Naive thymus-derived CD4-positive, alpha-beta T cell (primary cell): ENCODE data around the gene ATF6. TPM values are rescaled to one million over a fixed set of nuclear protein-coding genes. Genes with fewer than 3 reads are reported as not detected.
"Not testable (repeated sequence)": the region's sequence is repeated elsewhere in the genome, so short reads cannot be mapped to it uniquely, and the experiment has no call there.

Experiments used
- ATAC-seq: fragments of 150-1000 bp; cut with Tn5 transposase; 2 replicates; pipeline ENCODE4 v1.10.0; 2021; ENCODE audit warnings: mild to moderate bottlenecking, moderate library complexity
- CTCF ChIA-PET: fragments of 350-600 bp; sonication (Branson Sonifier 250); formaldehyde crosslinking; loops from one replicate; lab custom pipeline; 2021; ENCODE audit warnings: antibody characterized with exemption; lab: Charles Lee
- POLR2A ChIA-PET: fragments of 350-600 bp; sonication (Branson Sonifier 250); formaldehyde crosslinking; loops from one replicate; lab custom pipeline; 2021; ENCODE audit warnings: antibody characterized with exemption, inconsistent platforms; lab: Charles Lee
- DNase-seq, 9 donors: peaks; one replicate each; pipeline versions ENCODE4 v3.0.0 to v3.0.0-alpha.2; 2020 to 2022; ENCODE audit warnings: mixed read lengths in 1 of 9
- H3K27ac ChIP-seq: one replicate; pipeline ENCODE4 v1.7.0; 2013; ENCODE audit warnings: mild to moderate bottlenecking, low read depth, low read length, moderate library complexity
- H3K27me3 ChIP-seq, 2 donors: one replicate each; pipeline ENCODE4 v1.7.0; 2013; ENCODE audit warnings: low read length in 2 of 2, mild to moderate bottlenecking in 2 of 2, moderate library complexity in 2 of 2; ENCODE audit not compliant: control insufficient read depth in 2 of 2, insufficient read depth in 2 of 2
- H3K36me3 ChIP-seq, 3 experiments: 1 replicate in 2 of 3; 2 replicates in 1 of 3; pipeline ENCODE4 v1.7.0; 2013; ENCODE audit warnings: low read length in 3 of 3, mild to moderate bottlenecking in 3 of 3, moderate library complexity in 1 of 3; ENCODE audit not compliant: insufficient read depth in 3 of 3, control insufficient read depth in 2 of 3
- H3K4me1 ChIP-seq, 2 donors: one replicate each; pipeline ENCODE4 v1.7.0; 2013; ENCODE audit warnings: low read length in 2 of 2, mild to moderate bottlenecking in 2 of 2, moderate library complexity in 1 of 2; ENCODE audit not compliant: control insufficient read depth in 2 of 2, insufficient read depth in 2 of 2
- H3K4me3 ChIP-seq: 2 replicates; pipeline ENCODE4 v1.7.0; 2013; ENCODE audit warnings: mild to moderate bottlenecking, low read length
- H3K9me3 ChIP-seq, 3 experiments: 1 replicate in 2 of 3; 2 replicates in 1 of 3; pipeline ENCODE4 v1.7.0; 2013; ENCODE audit warnings: low read length in 3 of 3; ENCODE audit not compliant: control insufficient read depth in 2 of 3
- H3K27ac Mint-ChIP-seq, 9 donors: one replicate each; pipeline ENCODE4 v1.8.0; 2020 to 2022; ENCODE audit warnings: mixed read lengths in 9 of 9, mild to moderate bottlenecking in 8 of 9, moderate library complexity in 5 of 9, inconsistent platforms in 2 of 9
- H3K27me3 Mint-ChIP-seq, 5 donors: one replicate each; pipeline ENCODE4 v1.8.0; 2021 to 2022; ENCODE audit warnings: mixed read lengths in 5 of 5, mild to moderate bottlenecking in 1 of 5
- H3K36me3 Mint-ChIP-seq, 5 donors: one replicate each; pipeline ENCODE4 v1.8.0; 2020 to 2022; ENCODE audit warnings: mixed read lengths in 5 of 5, mild to moderate bottlenecking in 3 of 5, inconsistent platforms in 1 of 5
- H3K4me1 Mint-ChIP-seq, 7 donors: one replicate each; pipeline ENCODE4 v1.8.0; 2020 to 2022; ENCODE audit warnings: mixed read lengths in 7 of 7, mild to moderate bottlenecking in 3 of 7, inconsistent platforms in 1 of 7
- H3K4me3 Mint-ChIP-seq, 10 donors: one replicate each; pipeline ENCODE4 v1.8.0; 2020 to 2022; ENCODE audit warnings: mild to moderate bottlenecking in 10 of 10, mixed read lengths in 10 of 10, moderate library complexity in 6 of 10, inconsistent platforms in 2 of 10
- H3K9me3 Mint-ChIP-seq, 11 donors: one replicate each; pipeline ENCODE4 v1.8.0; 2020 to 2022; ENCODE audit warnings: mixed read lengths in 11 of 11, mild to moderate bottlenecking in 4 of 11, inconsistent platforms in 1 of 11, moderate library complexity in 1 of 11
- intact Hi-C, 2 donors: fragments of 100-400 bp; cut with micrococcal nuclease; formaldehyde crosslinking; loops; one replicate each; pipeline ENCODE4 v1.15.1; 2023
- polyA plus RNA-seq, 2 donors: library from polyadenylated mRNA; unstranded; fragments of 300-500 nt; fragmentation: Illumina TruSeq; gene quantifications; one replicate each; pipeline ENCODE4 v1.2.3, GENCODE V29; 2021
- total RNA-seq, 6 experiments: library from RNA in 5 of 6; stranded (reverse) in 5 of 6; gene quantifications; 1 replicate in 5 of 6; 2 replicates in 1 of 6; pipeline ENCODE4 v1.2.3 and lab custom pipeline; 2021 to 2026

Gene ATF6
- total and polyA plus RNA-seq, 7 experiments from 2014 or later: 17.9 to 27.5 (median 22.5) TPM

GRCh38 chr1:161825831-161826230, 59.7 kb downstream of the ATF6 start:
- H3K9me3 Mint-ChIP-seq: peaks cover 0 to 6% (median 0%) of the 10 kb centered on the region in 11 donors
- ChIA-PET POLR2A (no interaction called here), CTCF (no interaction called here)
- H3K36me3 Mint-ChIP-seq: peaks cover 17 to 73% (median 70%) of the 10 kb centered on the region in 5 donors
- Histone ChIP-seq H3K27me3 (no peaks in the 10 kb centered on the region), H3K9me3 (no peaks in the 10 kb centered on the region), H3K4me1 (no peaks in the 10 kb centered on the region), H3K36me3 (peaks cover 5 to 33% (median 10%) of the 10 kb centered on the region in 3 experiments), H3K27ac (no peak overlapping the region), H3K4me3 (no peak overlapping the region)
- intact Hi-C loops: no loop called here
- peaks cover 0 to 11% (median 6%) of the 10 kb centered on the region in 7 donors for H3K4me1 Mint-ChIP-seq
- ATAC-seq (no peak), DNase-seq (no peak)
- H3K27me3 Mint-ChIP-seq: no peaks in the 10 kb centered on the region
- no peak overlapping the region for H3K4me3 Mint-ChIP-seq
- no peak overlapping the region for H3K27ac Mint-ChIP-seq

- H3K36me3 Mint-ChIP-seq: peaks cover 17 to 67% (median 64%) of the 10 kb centered on the region in 5 donors
- ATAC-seq: no peak
Observed at GRCh38 chr1:161826478-161826877, 60.4 kb downstream of the ATF6 start.

GRCh38 chr1:161827786-161828185, 61.7 kb downstream of the ATF6 start:
- Mint-ChIP-seq H3K9me3 (peaks cover 0 to 6% (median 0%) of the 10 kb centered on the region in 11 donors), H3K4me1 (peaks cover 4 to 28% (median 7%) of the 10 kb centered on the region in 7 donors), H3K27ac (no peak overlapping the region), H3K36me3 (peaks cover 10 to 61% (median 54%) of the 10 kb centered on the region in 5 donors), H3K4me3 (no peak overlapping the region), H3K27me3 (no peaks in the 10 kb centered on the region)
- no peak for ATAC-seq
- CTCF ChIA-PET: interaction anchor here (0.7 kb wide), 1 partner anchor 229 kb away, joined by 3 read pairs; no protein-coding TSS in a partner anchor
- intact Hi-C loops: no loop called here
- H3K36me3 ChIP-seq: peaks cover 0 to 21% (median 0%) of the 10 kb centered on the region in 3 experiments
- H3K4me3 ChIP-seq: no peak overlapping the region
- H3K4me1 ChIP-seq: no peaks in the 10 kb centered on the region
- POLR2A ChIA-PET: no interaction called here
- no peaks in the 10 kb centered on the region for H3K27me3 ChIP-seq
- no peak overlapping the region for H3K27ac ChIP-seq
- H3K9me3 ChIP-seq: no peaks in the 10 kb centered on the region
- DNase-seq: no peak

More at GRCh38 chr1:161826478-161826877, 60.4 kb downstream of the ATF6 start:
- Mint-ChIP-seq H3K4me1 (peaks cover 0 to 17% (median 7%) of the 10 kb centered on the region in 7 donors), H3K27ac (peak overlapping the region in 2 of 9 donors; percentile 22 to 51), H3K4me3 (no peak overlapping the region), H3K27me3 (no peaks in the 10 kb centered on the region), H3K9me3 (peaks cover 0 to 6% (median 0%) of the 10 kb centered on the region in 11 donors)
- ChIA-PET POLR2A (no interaction called here), CTCF (interaction anchor here (0.6 kb wide), 1 partner anchor 42 kb away, joined by 4 read pairs; no protein-coding TSS in a partner anchor)
- H3K4me3 ChIP-seq: no peak overlapping the region
- peaks cover 3 to 27% (median 7%) of the 10 kb centered on the region in 3 experiments for H3K36me3 ChIP-seq
- H3K9me3 ChIP-seq: no peaks in the 10 kb centered on the region
- no peak for DNase-seq
- no peak overlapping the region for H3K27ac ChIP-seq
- no peaks in the 10 kb centered on the region for H3K4me1 ChIP-seq
- intact Hi-C loops: no loop called here
- no peaks in the 10 kb centered on the region for H3K27me3 ChIP-seq

- H3K4me1 Mint-ChIP-seq: peaks cover 0 to 25% (median 4%) of the 10 kb centered on the region in 7 donors
- peaks cover 4 to 52% (median 39%) of the 10 kb centered on the region in 5 donors for H3K36me3 Mint-ChIP-seq
- H3K4me1 ChIP-seq, ATAC-seq, POLR2A ChIA-PET, CTCF ChIA-PET, H3K27me3 Mint-ChIP-seq, H3K27ac ChIP-seq, H3K36me3 ChIP-seq, intact Hi-C loops, H3K9me3 ChIP-seq, H3K4me3 ChIP-seq, H3K27me3 ChIP-seq: not testable (repeated sequence)
- H3K9me3 Mint-ChIP-seq: peaks cover 0 to 11% (median 3%) of the 10 kb centered on the region in 11 donors
- peak overlapping the region in 3 of 10 donors; percentile 27 to 61 (median 28) for H3K4me3 Mint-ChIP-seq
- H3K27ac Mint-ChIP-seq: peak overlapping the region in 2 of 9 donors; percentile 17 to 30
- DNase-seq: peak in 6 of 9 donors; percentile 2 to 34 (median 14)
Observed at GRCh38 chr1:161832299-161832907, 66.3 kb downstream of the ATF6 start.

- peaks cover 0 to 6% (median 0%) of the 10 kb centered on the region in 11 donors for H3K9me3 Mint-ChIP-seq
- DNase-seq: no peak
- Histone ChIP-seq H3K9me3 (no peaks in the 10 kb centered on the region), H3K4me3 (no peak overlapping the region), H3K4me1 (no peaks in the 10 kb centered on the region), H3K36me3 (peaks cover 0 to 16% (median 0%) of the 10 kb centered on the region in 3 experiments), H3K27ac (no peak overlapping the region), H3K27me3 (no peaks in the 10 kb centered on the region)
- peaks cover 4 to 47% (median 39%) of the 10 kb centered on the region in 5 donors for H3K36me3 Mint-ChIP-seq
- peaks cover 0 to 24% (median 8%) of the 10 kb centered on the region in 7 donors for H3K4me1 Mint-ChIP-seq
- ChIA-PET POLR2A (interaction anchor here (0.6 kb wide), 1 partner anchor 64 kb away, joined by 3 read pairs; no protein-coding TSS in a partner anchor), CTCF (no interaction called here)
- intact Hi-C loops: no loop called here
- H3K4me3 Mint-ChIP-seq: no peak overlapping the region
- no peaks in the 10 kb centered on the region for H3K27me3 Mint-ChIP-seq
- no peak overlapping the region for H3K27ac Mint-ChIP-seq
- ATAC-seq: no peak
Observed at GRCh38 chr1:161834967-161835550, 68.9 kb downstream of the ATF6 start.

GRCh38 chr1:161836018-161836417, 69.9 kb downstream of the ATF6 start:
- H3K4me3 ChIP-seq: no peak overlapping the region
- CTCF ChIA-PET: no interaction called here

More at GRCh38 chr1:161836018-161836417, 69.9 kb downstream of the ATF6 start:
- no peaks in the 10 kb centered on the region for H3K27me3 Mint-ChIP-seq
- DNase-seq (no peak), ATAC-seq (no peak)
- POLR2A ChIA-PET: no interaction called here
- Histone ChIP-seq H3K9me3 (no peaks in the 10 kb centered on the region), H3K36me3 (peaks cover 0 to 16% (median 0%) of the 10 kb centered on the region in 3 experiments), H3K4me1 (no peaks in the 10 kb centered on the region), H3K27ac (no peak overlapping the region), H3K27me3 (no peaks in the 10 kb centered on the region)
- H3K4me1 Mint-ChIP-seq: peaks cover 0 to 21% (median 8%) of the 10 kb centered on the region in 7 donors
- no peak overlapping the region for H3K4me3 Mint-ChIP-seq
- no peak overlapping the region for H3K27ac Mint-ChIP-seq
- H3K9me3 Mint-ChIP-seq: peaks cover 0 to 6% (median 0%) of the 10 kb centered on the region in 11 donors
- H3K36me3 Mint-ChIP-seq: peaks cover 4 to 56% (median 35%) of the 10 kb centered on the region in 5 donors
- intact Hi-C loops: no loop called here
